ENCODE results near the gene EFCAB10. TPM values are rescaled to one million over a fixed set of nuclear protein-coding genes. Genes with fewer than 3 reads are reported as not detected.
"Not testable (repeated sequence)": the region's sequence is repeated elsewhere in the genome, so short reads cannot be mapped to it uniquely, and the experiment has no call there.

EFCAB10 gene
- total RNA-seq, 1 experiment from 2014 or later: 2.3 TPM

DNA sequence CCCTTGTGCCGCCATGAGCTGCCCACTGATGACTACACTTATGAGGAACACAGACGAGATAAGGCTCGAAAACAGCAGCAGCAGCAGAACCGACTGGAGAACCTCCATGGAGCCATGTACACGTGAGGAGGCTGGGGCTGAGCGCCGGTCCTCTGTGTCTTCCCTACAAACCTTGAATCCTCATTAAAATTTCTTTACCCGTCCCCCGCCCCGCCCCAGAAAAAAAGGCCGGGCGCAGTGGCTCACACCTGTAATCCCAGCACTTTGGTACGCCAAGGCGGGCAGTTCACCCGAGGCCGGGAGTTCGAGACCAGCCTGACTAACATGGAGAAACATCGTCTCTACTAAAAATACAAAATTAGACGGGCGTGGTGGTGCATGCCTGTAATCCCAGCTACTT, 50.7 kb downstream of the EFCAB10 start:
- no peak for DNase-seq
- H3K27me3 ChIP-seq (ENCODE audit: control insufficient read depth, insufficient read depth, low read length): no peaks in the 10 kb centered on the region
- H3K4me3 ChIP-seq (ENCODE audit: insufficient read depth, low read depth, low read length): no peak overlapping the region
- H3K36me3 ChIP-seq (replicated peaks; ENCODE audit: control insufficient read depth, insufficient read depth, low read length): 0 out of 2 replicates have a peak, but pooled peaks cover 1% of the 10 kb centered on the region

DNA sequence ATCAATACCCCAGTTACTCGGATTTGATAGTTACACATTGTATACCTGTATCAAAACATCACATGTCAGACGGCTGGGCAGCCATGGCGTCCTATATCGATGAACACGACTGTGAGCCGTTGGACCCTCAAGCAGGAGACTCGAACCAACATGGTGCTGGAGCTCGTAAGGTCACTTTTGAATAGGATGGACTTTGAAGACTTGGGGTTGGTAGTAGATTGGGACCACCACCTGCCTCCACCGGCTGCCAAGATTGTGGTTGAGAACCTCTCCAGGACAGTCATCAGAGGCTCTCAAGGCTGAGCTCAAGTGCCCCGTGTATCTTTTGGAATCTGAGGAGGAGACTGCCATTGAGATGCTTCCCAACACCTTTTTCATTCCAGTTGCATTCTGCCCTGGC, 51.2 kb downstream of the EFCAB10 start:
- H3K36me3 ChIP-seq (replicated peaks; ENCODE audit: control insufficient read depth, insufficient read depth, low read length): no peaks in the 10 kb centered on the region
- H3K27me3 ChIP-seq (ENCODE audit: control insufficient read depth, insufficient read depth, low read length): no peaks in the 10 kb centered on the region
- no peak for DNase-seq
- H3K4me3 ChIP-seq (ENCODE audit: insufficient read depth, low read depth, low read length): no peak overlapping the region

DNA sequence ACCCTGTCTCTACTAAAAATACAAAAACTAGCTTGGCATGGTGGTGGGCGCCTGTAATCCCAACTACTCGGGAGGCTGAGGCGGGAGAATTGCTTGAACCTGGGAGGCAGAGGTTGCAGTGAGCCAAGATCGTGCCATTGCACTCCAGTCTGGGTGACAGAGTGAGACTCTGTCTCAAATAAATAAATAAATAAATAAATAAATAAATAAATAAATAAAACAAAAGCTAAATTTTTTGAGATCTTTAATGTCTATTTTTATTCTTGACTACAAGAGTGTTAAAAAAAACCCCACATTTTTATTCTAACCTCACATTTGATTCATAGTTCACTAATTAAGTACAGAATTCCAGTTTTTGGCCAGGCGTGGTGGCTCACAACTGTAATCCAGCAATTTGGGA, 53.6 kb downstream of the EFCAB10 start:
- not testable (repeated sequence) for H3K36me3 ChIP-seq (replicated peaks; ENCODE audit: control insufficient read depth, insufficient read depth, low read length); H3K4me3 ChIP-seq (ENCODE audit: insufficient read depth, low read depth, low read length); DNase-seq; H3K27me3 ChIP-seq (ENCODE audit: control insufficient read depth, insufficient read depth, low read length)

DNA sequence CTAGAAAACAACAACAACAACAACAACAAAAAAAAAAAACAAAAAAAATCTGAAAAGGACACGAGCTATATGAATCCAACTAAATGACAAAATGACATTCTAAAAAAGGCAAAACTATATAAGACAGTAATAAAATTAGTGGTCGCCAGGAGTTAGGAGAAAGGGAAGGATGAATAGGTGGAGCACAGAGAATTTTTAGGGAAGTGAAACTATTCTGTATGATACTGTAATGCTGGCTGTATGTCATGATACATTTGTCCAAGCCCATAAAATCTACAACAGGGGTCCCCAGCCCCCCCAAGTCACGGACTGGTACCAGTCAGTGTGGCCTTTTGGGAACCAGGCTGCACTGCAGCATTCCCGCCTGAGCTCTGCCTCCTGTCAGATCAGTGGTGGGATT, 56.5 kb downstream of the EFCAB10 start:
- H3K4me3 ChIP-seq (ENCODE audit: insufficient read depth, low read depth, low read length): no peak overlapping the region
- no peak for DNase-seq
- no peaks in the 10 kb centered on the region for H3K27me3 ChIP-seq (ENCODE audit: control insufficient read depth, insufficient read depth, low read length)
- H3K36me3 ChIP-seq (replicated peaks; ENCODE audit: control insufficient read depth, insufficient read depth, low read length): no peaks in the 10 kb centered on the region

DNA sequence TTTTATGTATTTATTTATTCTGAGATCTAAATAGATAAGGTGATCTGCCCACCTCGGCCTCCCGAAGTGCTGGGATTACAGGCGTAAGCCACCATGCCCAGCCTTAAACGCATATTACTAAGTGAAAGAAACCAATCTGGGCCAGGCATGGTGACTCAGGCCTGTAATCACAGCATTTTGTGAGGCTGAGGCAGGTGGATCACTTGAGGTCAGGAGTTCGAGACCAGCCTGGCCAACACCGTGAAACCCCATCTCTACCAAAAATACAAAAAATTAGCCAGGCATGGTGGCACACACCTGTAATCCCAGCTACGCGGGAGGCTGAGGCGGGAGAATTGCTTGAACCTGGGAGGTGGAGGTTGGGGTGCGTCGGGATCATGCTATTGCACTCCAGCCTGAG, 56.9 kb downstream of the EFCAB10 start:
- H3K27me3 ChIP-seq (ENCODE audit: control insufficient read depth, insufficient read depth, low read length); H3K36me3 ChIP-seq (replicated peaks; ENCODE audit: control insufficient read depth, insufficient read depth, low read length); DNase-seq; H3K4me3 ChIP-seq (ENCODE audit: insufficient read depth, low read depth, low read length): not testable (repeated sequence)

DNA sequence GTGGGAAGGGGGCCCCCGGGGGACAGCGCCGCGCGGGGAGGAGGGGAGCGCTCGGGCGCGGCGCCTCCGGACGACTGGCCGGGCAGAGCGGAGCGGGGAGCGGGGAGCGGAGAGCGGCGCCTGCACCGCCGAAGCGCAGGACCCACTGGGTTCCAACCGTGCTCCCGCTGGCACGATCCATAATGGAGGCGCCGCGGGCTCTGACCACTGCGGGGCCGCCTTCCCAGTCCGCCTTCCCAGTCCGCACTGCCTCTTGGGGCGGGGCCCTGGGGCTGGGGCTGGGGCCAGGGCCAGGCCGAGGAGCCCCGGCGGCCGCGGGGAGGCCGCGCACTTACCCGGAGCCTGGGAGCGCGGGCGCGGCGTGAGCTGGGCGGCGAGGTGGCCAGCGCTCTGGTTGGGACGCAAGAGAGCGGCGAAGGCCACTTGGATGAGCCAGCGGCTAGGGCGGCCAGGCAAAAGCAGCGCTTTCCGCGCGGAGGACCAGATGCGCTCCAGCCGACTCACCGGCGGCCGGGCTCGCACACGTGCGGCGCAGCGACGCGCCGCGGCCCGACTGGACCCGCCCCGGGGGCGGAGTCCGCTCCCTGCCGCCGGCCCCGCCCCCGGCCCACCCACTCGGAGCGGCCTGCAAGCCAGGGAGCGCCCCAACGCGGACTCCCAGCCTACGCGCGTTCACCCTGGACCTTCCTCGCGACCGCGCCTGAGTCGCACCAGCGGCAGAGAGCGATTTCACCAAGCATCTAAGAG, 59.4 kb downstream of the EFCAB10 start, which contains the start of gene PUS7:
TSS of gene PUS7 (minus strand) at position 555 of the 747 bp plus-strand sequence. CDS start 13,759 bp downstream, outside the sequence.
- Histone ChIP-seq H3K36me3 (replicated peaks; ENCODE audit: control insufficient read depth, insufficient read depth, low read length) (peaks cover 1% of the 10 kb centered on the region; the same call in 1 of the 2 replicates), H3K4me3 (ENCODE audit: insufficient read depth, low read depth, low read length) (peak within 1 kb of the TSS; percentile 87), H3K27me3 (ENCODE audit: control insufficient read depth, insufficient read depth, low read length) (no peaks in the 10 kb centered on the region)
- DNase-seq: peak; percentile 98

DNA sequence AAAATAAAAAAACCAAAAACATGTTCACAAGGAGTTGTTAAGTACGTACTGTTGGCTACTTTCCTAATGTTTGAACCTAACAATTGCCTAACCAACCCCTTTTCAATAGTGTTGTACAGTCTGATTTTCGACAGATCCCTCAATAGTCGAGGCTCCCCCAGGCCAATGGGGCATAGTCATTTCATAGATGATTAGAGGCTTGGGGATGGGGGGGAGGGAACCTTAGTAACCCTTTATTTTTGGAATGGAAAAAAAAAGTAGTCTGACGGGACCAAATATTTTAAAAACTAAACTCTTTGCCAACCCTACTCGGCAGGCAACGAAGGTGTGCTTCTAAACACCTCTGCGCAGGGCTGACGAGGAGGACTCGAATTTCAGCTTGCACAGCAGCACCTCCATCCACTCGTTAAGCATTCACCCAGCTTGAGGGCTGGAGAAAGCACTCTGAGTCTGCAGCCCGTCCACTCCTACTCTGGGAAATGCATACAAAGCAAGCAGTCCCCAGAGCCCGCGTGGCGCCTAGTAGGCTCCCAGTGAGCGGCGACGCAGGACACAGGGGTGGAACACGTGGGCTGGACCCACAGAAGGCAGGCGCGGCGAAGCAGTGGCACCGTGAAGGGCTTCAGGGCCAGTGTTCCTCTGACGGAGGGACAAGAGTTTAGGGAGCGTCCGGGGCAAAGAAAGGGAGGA, 60.1 kb downstream of the EFCAB10 start:
- H3K36me3 ChIP-seq (replicated peaks; ENCODE audit: control insufficient read depth, insufficient read depth, low read length): peaks cover 1% of the 10 kb centered on the region
- peak overlapping the region; percentile 87 for H3K4me3 ChIP-seq (ENCODE audit: insufficient read depth, low read depth, low read length)
- no peaks in the 10 kb centered on the region for H3K27me3 ChIP-seq (ENCODE audit: control insufficient read depth, insufficient read depth, low read length)
- no peak for DNase-seq

DNA sequence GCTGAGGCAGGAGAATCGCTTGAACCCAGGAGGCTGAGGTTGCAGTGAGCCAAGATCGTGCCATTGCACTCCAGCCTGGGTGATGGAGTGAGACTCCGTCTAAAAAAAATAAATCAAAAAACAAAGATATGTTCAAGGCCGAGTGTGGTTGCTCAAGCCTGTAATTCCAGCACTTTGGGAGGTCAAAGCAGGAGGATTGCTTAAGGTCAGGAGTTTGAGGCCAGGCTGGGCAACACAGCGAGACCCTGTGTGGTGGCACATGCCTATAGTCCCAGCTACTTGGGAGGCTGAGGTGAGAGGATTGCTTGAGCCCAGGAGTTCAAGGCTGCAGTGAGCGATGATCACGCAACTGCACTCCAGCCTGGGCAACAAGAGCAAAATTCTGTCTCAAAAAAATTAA, 60.7 kb downstream of the EFCAB10 start:
- not testable (repeated sequence) for DNase-seq; H3K27me3 ChIP-seq (ENCODE audit: control insufficient read depth, insufficient read depth, low read length); H3K36me3 ChIP-seq (replicated peaks; ENCODE audit: control insufficient read depth, insufficient read depth, low read length)
- H3K4me3 ChIP-seq (ENCODE audit: insufficient read depth, low read depth, low read length): peak overlapping the region; percentile 87; the same call in 1 of the 2 replicates

DNA sequence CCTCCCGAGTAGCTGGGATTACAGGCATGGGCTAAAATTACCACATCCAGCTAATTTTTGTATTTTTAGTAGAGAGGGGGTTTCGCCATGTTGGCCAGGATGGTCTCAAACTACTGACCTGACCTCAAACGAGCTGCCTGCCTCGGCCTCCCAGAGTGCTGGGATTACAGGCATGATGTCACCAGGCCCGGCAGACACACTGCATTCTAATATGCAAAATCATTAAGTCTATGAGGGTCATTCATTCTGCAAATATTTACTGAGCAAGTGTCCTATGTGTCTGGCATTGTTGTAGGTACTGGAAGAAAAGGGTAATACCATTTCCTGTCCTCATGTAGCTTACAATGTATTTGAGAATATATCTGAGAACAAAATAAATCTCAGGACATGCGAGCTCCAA, 61.9 kb downstream of the EFCAB10 start:
- peaks cover 1% of the 10 kb centered on the region for H3K36me3 ChIP-seq (replicated peaks; ENCODE audit: control insufficient read depth, insufficient read depth, low read length)
- H3K4me3 ChIP-seq (ENCODE audit: insufficient read depth, low read depth, low read length): no peak overlapping the region
- no peaks in the 10 kb centered on the region for H3K27me3 ChIP-seq (ENCODE audit: control insufficient read depth, insufficient read depth, low read length)
- no peak for DNase-seq

DNA sequence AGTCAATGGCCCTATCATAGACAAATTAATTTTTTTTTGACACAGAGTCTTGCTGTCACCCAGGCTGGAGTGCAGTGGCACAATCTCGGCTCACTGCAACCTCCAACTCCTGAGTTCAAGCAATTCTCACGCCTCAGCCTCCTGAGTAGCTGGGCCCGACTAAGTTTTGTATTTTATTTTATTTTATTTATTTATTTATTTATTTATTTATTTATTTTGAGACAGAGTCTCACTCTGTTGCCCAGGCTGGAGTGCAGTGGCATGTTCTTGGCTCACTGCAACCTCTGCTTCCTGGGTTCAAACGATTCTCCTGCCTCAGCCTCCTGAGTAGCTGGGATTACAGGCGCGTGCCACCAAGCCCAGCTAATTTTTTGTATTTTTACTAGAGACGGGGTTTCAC, 65.7 kb downstream of the EFCAB10 start:
- H3K27me3 ChIP-seq (ENCODE audit: control insufficient read depth, insufficient read depth, low read length); H3K4me3 ChIP-seq (ENCODE audit: insufficient read depth, low read depth, low read length); H3K36me3 ChIP-seq (replicated peaks; ENCODE audit: control insufficient read depth, insufficient read depth, low read length); DNase-seq: not testable (repeated sequence)

Other genes starting within 250 kb of the EFCAB10 start
- 28.4 and 36.6 TPM in 2 replicates for gene SRPK2, start 192.6 kb downstream of the EFCAB10 start, total RNA-seq (2014; rRNA removed; shearing (Covaris generic))
- gene PUS7, start 59.2 kb downstream of the EFCAB10 start, total RNA-seq (2014; rRNA removed; shearing (Covaris generic)): 46.5 and 59.1 TPM in 2 replicates
- 4.4 and 5.9 TPM in 2 replicates for gene RINT1, start 49.3 kb downstream of the EFCAB10 start, total RNA-seq (2014; rRNA removed; shearing (Covaris generic))

All from H7 (cell line).